HepG2 (cell line): ENCODE data around the gene PLPPR2. TPM values are rescaled to one million over a fixed set of nuclear protein-coding genes. Genes with fewer than 3 reads are reported as not detected.
A peak's percentile ranks its signal among the peaks of the same experiment; 100 is the strongest.

Source experiments
- ATAC-seq: fragments of 200-7000 bp; cut with Tn5 transposase; 3 replicates; pipeline ENCODE4 v1.9.1; 2020; ENCODE audit warnings: mild to moderate bottlenecking, moderate library complexity
- BruUV-seq: library from RNA; stranded (reverse); fragments of 400-500 nt; replicated peaks from 2 replicates; lab custom pipeline; 2021; lab: Mats Ljungman, UMichigan
- CTCF ChIA-PET: fragments of 300-600 bp; formaldehyde crosslinking; extraction: SDS; loops from one replicate; lab custom pipeline; 2021; ENCODE audit warnings: low total read pairs, inconsistent platforms, low intra/inter-chr PET ratio; lab: Yijun Ruan, JAX
- POLR2A ChIA-PET: fragments of 350-600 bp; sonication (Branson Sonifier 250); formaldehyde crosslinking; loops from one replicate; lab custom pipeline; 2020; ENCODE audit warnings: antibody characterized with exemption, inconsistent platforms; lab: Yijun Ruan, JAX
- DNase-seq: peaks from one replicate; pipeline ENCODE4 v3.0.0-alpha.2; 2015; ENCODE audit warnings: low spot score
- FAIRE-seq: peaks from 3 replicates; lab custom pipeline; 2011; peaks lifted over from hg19 to GRCh38; lab: Jason Lieb, UNC
- H2AFZ ChIP-seq: one replicate; pipeline ENCODE4 v1.6.1; 2011; ENCODE audit warnings: low read length, inconsistent platforms
- H3K27ac ChIP-seq: fragments of 300-600 bp; 3 replicates; pipeline ENCODE4 v1.8.0; 2011; ENCODE audit warnings: mixed run types, mild to moderate bottlenecking, mixed read lengths, low read length, inconsistent platforms; ENCODE audit not compliant: insufficient read depth; ENCODE audit errors: extremely low read length
- H3K27me3 ChIP-seq, 2 experiments: fragments of 200-600 bp in 1 of 2; 2 replicates in 1 of 2; 3 replicates in 1 of 2; pipeline versions ENCODE4 v1.6.0 to v1.8.0; 2011; ENCODE audit warnings: low read length in 2 of 2, mild to moderate bottlenecking in 2 of 2, moderate library complexity in 2 of 2, inconsistent platforms in 1 of 2; ENCODE audit not compliant: insufficient read depth in 2 of 2, control insufficient read depth in 1 of 2
- H3K36me3 ChIP-seq, 2 experiments: fragments of 200-600 bp in 1 of 2; replicated peaks in 1 of 2; 2 replicates in 1 of 2; 3 replicates in 1 of 2; pipeline versions ENCODE4 v1.5.1 to v1.8.0; 2011; ENCODE audit warnings: low read length in 2 of 2, inconsistent platforms in 1 of 2; ENCODE audit not compliant: insufficient read depth in 2 of 2, control insufficient read depth in 1 of 2
- H3K4me1 ChIP-seq: 2 replicates; pipeline ENCODE4 v1.5.1; 2012; ENCODE audit warnings: low read length, inconsistent platforms; ENCODE audit not compliant: insufficient read depth
- H3K4me2 ChIP-seq: 2 replicates; pipeline ENCODE4 v1.6.0; 2011; ENCODE audit warnings: low read depth, low read length, inconsistent platforms
- H3K4me3 ChIP-seq, 3 experiments: fragments of 200-600 bp in 1 of 3; sonication (generic), shearing (Covaris generic) in 1 of 3; replicated peaks in 1 of 3; 2 replicates each; pipeline ENCODE4 v1.5.1; 2011 to 2016; ENCODE audit warnings: low read length in 3 of 3, inconsistent platforms in 2 of 3, low read depth in 2 of 3, mild to moderate bottlenecking in 2 of 3, control low read depth in 1 of 3, mixed read lengths in 1 of 3; ENCODE audit not compliant: insufficient read depth in 1 of 3
- H3K79me2 ChIP-seq: one replicate; pipeline ENCODE4 v1.6.1; 2011; ENCODE audit warnings: low read length, inconsistent platforms; ENCODE audit not compliant: insufficient read depth
- H3K9ac ChIP-seq: 2 replicates; pipeline ENCODE4 v1.6.0; 2011; ENCODE audit warnings: mild to moderate bottlenecking, low read depth, low read length, inconsistent platforms; ENCODE audit not compliant: insufficient read depth
- H3K9me3 ChIP-seq: 2 replicates; pipeline ENCODE4 v1.5.1; 2012; ENCODE audit warnings: mild to moderate bottlenecking, low read length
- H4K20me1 ChIP-seq: 2 replicates; pipeline ENCODE4 v1.6.0; 2011; ENCODE audit warnings: inconsistent platforms, mild to moderate bottlenecking, low read length, moderate library complexity; ENCODE audit not compliant: insufficient read depth
- HNRNPLL ChIP-seq: fragments of 200-400 bp; formaldehyde crosslinking; IDR thresholded peaks from 2 replicates; pipeline ENCODE4 v1.6.1; 2017; ENCODE audit warnings: mild to moderate bottlenecking, low read depth, low read length; ENCODE audit not compliant: poor library complexity, severe bottlenecking
- MBD4 ChIP-seq: IDR thresholded peaks from 2 replicates; pipeline ENCODE4 v1.6.1; 2012; ENCODE audit warnings: low read length, inconsistent platforms, borderline replicate concordance
- NCOR1 ChIP-seq: fragments of 200-600 bp; sonication (generic); IDR thresholded peaks from 2 replicates; pipeline ENCODE4 v1.7.0; 2017; ENCODE audit warnings: antibody characterized with exemption, low read length, borderline replicate concordance
- PCBP1 ChIP-seq: fragments of 200-400 bp; formaldehyde crosslinking; IDR thresholded peaks from 2 replicates; pipeline ENCODE4 v1.6.1; 2017; ENCODE audit warnings: mild to moderate bottlenecking, low read depth, low read length, borderline replicate concordance
- ZBTB21 ChIP-seq: sonication (generic); formaldehyde crosslinking; IDR thresholded peaks from 2 replicates; pipeline ENCODE4 v1.4.0; 2020; ENCODE audit warnings: missing genetic modification reagents
- ZNF180 ChIP-seq: sonication (generic); formaldehyde crosslinking; IDR thresholded peaks from 2 replicates; pipeline ENCODE4 v1.4.0; 2020; ENCODE audit warnings: low read depth, missing genetic modification reagents, borderline replicate concordance
- ZNF432 ChIP-seq: sonication (generic); formaldehyde crosslinking; IDR thresholded peaks from 2 replicates; pipeline ENCODE4 v1.5.0; 2020; ENCODE audit warnings: missing genetic modification reagents, mild to moderate bottlenecking, borderline replicate concordance
- ZNF44 ChIP-seq: sonication (generic); formaldehyde crosslinking; IDR thresholded peaks from 2 replicates; pipeline ENCODE4 v1.5.1; 2020; ENCODE audit warnings: mild to moderate bottlenecking, missing genetic modification reagents
- ZNF598 ChIP-seq: sonication (generic); formaldehyde crosslinking; IDR thresholded peaks from 2 replicates; pipeline ENCODE4 v1.5.1; 2020; ENCODE audit warnings: mild to moderate bottlenecking, missing genetic modification reagents, borderline replicate concordance
- ZSCAN22 ChIP-seq: sonication (generic); formaldehyde crosslinking; IDR thresholded peaks from 2 replicates; pipeline ENCODE4 v1.4.0; 2020; ENCODE audit warnings: mild to moderate bottlenecking, missing genetic modification reagents
- WGBS: methylation state at CpG from one replicate; pipeline ENCODE4 v1.1.6; 2017; ENCODE audit warnings: low lambda C conversion rate; 5-methylcytosine and 5-hydroxymethylcytosine counted together
- in situ Hi-C: cut with HindIII; loops from 2 replicates; pipeline ENCODE4 v1.10.0; 2017; ENCODE audit warnings: low pct_unique_long_range_greater_than_20kb; ENCODE audit not compliant: extremely low pct_ligation_motif_present
- intact Hi-C: fragments of 100-400 bp; cut with micrococcal nuclease; formaldehyde crosslinking; loops from one replicate; pipeline ENCODE4 v1.10.0; 2022; ENCODE audit not compliant: unreplicated experiment
- polyA plus RNA-seq, 8 experiments: library from polyadenylated mRNA; depleted of rRNA in 3 of 8; stranded (reverse) in 7 of 8; unstranded in 1 of 8; fragments of >200 nt; fragmentation: Illumina TruSeq in 4 of 8; extraction: Trizol in 4 of 8; gene quantifications; 2 replicates each; pipeline versions ENCODE4 v1.2.1 to v1.2.3, GENCODE V29; 2011 to 2016; ENCODE audit warnings: low read depth in 4 of 8, missing spikeins in 1 of 8, mixed read lengths in 1 of 8; ENCODE audit not compliant: insufficient read depth in 1 of 8
- total RNA-seq, 5 experiments: library from RNA; depleted of rRNA; stranded (reverse); fragments of >200 nt; fragmentation: Illumina TruSeq; extraction: Trizol; gene quantifications; 2 replicates each; pipeline ENCODE4 v1.2.3, GENCODE V29; 2016; ENCODE audit warnings: low read depth in 1 of 5
- TF ChIP-seq, protein P1 (sequence below): sonication (generic); formaldehyde crosslinking; IDR thresholded peaks from 2 replicates; pipeline ENCODE4 v1.5.1; 2020; ENCODE audit warnings: missing genetic modification reagents, mild to moderate bottlenecking, borderline replicate concordance
- TF ChIP-seq, protein P2 (sequence below): IDR thresholded peaks from 2 replicates; pipeline ENCODE4 v1.4.0; 2020; ENCODE audit warnings: mild to moderate bottlenecking, missing genetic modification reagents
- TF ChIP-seq, protein P3 (sequence below): sonication (generic); formaldehyde crosslinking; IDR thresholded peaks from 2 replicates; pipeline ENCODE4 v1.4.0; 2020; ENCODE audit warnings: missing genetic modification reagents

Gene PLPPR2
- total and polyA plus RNA-seq, 2 of the 13 experiments (the other 11 are each of a cell fraction or from before 2014, with no cell fraction given): 1.5 to 2.1 TPM

DNA sequence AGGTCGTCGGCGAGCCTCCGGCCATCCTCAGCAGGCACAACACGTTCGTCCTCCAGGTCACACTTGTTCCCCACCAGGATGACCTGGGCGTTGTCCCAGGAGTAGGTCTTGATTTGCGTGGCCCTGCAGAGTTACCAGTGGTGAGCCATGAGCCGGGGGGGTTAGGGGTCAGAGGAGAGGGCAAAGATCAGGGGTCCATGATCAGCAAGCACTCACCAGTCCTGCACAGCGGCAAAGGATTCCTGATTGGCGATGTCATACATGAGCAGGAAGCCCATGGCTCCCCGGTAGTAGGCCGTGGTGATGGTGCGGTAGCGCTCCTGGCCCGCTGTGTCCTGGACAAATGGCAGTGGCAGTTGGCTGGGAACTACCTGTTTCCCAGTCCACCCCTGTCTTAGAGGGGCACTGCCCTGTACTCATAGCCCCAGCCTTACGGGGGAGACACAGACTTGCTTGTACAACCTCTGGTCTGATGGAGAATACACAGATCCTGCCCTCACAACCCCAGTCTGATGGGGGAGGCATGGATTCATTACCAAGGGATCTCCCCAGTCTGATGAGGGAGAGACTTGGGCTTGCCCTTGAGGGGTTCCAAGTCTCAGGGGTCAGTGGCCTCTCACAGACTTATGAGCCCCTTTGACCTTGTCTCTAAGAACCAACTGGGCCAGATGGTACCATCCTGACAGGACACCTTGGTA is 19.6 kb upstream of the PLPPR2 start (continued):
- TF ChIP-seq ZNF180 (CRISPR knock-in tag): no peak
- peak; percentile 96 for TF ChIP-seq ZSCAN22 (CRISPR knock-in tag)
- TF ChIP-seq NCOR1: no peak
- no peak for TF ChIP-seq HNRNPLL
- TF ChIP-seq MBD4: no peak
- TF ChIP-seq ZNF432 (CRISPR knock-in tag): no peak

DNA sequence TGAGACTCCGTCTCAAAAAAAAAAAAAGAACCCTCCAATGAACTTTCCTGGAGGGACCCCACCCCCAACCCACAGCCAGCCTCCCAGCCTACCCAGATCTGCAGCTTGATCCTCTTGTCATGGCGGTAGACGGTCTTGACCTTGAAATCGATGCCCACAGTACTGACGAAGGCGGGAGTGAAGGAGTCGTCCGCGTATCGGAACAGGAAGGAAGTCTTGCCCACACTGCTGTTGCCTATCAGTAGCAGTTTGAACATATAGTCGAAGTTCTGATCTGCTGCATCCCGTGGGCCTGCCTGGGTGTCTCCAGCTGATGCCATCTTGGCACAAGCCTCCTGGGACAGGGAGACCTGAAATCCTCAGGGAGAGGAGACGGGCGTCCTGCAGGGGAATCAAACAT is 18.2 kb upstream of the PLPPR2 start:
- Histone ChIP-seq H3K9me3 (no peaks in the 10 kb centered on the region), H3K79me2 (no peaks in the 10 kb centered on the region), H3K4me1 (peaks cover 22% of the 10 kb centered on the region), H3K27ac (no peak overlapping the region), H4K20me1 (no peaks in the 10 kb centered on the region), H3K36me3 (peaks cover 0 to 2% of the 10 kb centered on the region in 2 experiments; a peak in 1 of 5 replicates), H3K9ac (no peak overlapping the region), H3K27me3 (no peaks in the 10 kb centered on the region), H3K4me3 (no peak overlapping the region), H3K4me2 (no peak overlapping the region), H2AFZ (no peak overlapping the region)
- ATAC-seq (no peak), DNase-seq (no peak), FAIRE-seq (no peak)
- BruUV-seq: no TSS peak
- ChIA-PET POLR2A (interaction anchor here (1.3 kb wide), 1 partner anchor 9 kb away, joined by 4 read pairs; the partner anchor contains the start of genes CCDC159 and TMEM205), CTCF (no interaction called here)
- WGBS: 98% methylated on average over 12 of the region's 14 CpGs
- in situ Hi-C loops: no loop called here
- intact Hi-C loops: no loop called here
- TF ChIP-seq PCBP1: no peak
- TF ChIP-seq ZNF598 (CRISPR knock-in tag): no peak
- TF ChIP-seq, protein P1, sequence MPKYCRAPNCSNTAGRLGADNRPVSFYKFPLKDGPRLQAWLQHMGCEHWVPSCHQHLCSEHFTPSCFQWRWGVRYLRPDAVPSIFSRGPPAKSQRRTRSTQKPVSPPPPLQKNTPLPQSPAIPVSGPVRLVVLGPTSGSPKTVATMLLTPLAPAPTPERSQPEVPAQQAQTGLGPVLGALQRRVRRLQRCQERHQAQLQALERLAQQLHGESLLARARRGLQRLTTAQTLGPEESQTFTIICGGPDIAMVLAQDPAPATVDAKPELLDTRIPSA: no peak
- TF ChIP-seq ZNF44 (CRISPR knock-in tag): no peak
- TF ChIP-seq, protein P2, sequence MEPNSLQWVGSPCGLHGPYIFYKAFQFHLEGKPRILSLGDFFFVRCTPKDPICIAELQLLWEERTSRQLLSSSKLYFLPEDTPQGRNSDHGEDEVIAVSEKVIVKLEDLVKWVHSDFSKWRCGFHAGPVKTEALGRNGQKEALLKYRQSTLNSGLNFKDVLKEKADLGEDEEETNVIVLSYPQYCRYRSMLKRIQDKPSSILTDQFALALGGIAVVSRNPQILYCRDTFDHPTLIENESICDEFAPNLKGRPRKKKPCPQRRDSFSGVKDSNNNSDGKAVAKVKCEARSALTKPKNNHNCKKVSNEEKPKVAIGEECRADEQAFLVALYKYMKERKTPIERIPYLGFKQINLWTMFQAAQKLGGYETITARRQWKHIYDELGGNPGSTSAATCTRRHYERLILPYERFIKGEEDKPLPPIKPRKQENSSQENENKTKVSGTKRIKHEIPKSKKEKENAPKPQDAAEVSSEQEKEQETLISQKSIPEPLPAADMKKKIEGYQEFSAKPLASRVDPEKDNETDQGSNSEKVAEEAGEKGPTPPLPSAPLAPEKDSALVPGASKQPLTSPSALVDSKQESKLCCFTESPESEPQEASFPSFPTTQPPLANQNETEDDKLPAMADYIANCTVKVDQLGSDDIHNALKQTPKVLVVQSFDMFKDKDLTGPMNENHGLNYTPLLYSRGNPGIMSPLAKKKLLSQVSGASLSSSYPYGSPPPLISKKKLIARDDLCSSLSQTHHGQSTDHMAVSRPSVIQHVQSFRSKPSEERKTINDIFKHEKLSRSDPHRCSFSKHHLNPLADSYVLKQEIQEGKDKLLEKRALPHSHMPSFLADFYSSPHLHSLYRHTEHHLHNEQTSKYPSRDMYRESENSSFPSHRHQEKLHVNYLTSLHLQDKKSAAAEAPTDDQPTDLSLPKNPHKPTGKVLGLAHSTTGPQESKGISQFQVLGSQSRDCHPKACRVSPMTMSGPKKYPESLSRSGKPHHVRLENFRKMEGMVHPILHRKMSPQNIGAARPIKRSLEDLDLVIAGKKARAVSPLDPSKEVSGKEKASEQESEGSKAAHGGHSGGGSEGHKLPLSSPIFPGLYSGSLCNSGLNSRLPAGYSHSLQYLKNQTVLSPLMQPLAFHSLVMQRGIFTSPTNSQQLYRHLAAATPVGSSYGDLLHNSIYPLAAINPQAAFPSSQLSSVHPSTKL (CRISPR knock-in tag): no peak
- TF ChIP-seq ZBTB21 (CRISPR knock-in tag): no peak
- TF ChIP-seq, protein P3, sequence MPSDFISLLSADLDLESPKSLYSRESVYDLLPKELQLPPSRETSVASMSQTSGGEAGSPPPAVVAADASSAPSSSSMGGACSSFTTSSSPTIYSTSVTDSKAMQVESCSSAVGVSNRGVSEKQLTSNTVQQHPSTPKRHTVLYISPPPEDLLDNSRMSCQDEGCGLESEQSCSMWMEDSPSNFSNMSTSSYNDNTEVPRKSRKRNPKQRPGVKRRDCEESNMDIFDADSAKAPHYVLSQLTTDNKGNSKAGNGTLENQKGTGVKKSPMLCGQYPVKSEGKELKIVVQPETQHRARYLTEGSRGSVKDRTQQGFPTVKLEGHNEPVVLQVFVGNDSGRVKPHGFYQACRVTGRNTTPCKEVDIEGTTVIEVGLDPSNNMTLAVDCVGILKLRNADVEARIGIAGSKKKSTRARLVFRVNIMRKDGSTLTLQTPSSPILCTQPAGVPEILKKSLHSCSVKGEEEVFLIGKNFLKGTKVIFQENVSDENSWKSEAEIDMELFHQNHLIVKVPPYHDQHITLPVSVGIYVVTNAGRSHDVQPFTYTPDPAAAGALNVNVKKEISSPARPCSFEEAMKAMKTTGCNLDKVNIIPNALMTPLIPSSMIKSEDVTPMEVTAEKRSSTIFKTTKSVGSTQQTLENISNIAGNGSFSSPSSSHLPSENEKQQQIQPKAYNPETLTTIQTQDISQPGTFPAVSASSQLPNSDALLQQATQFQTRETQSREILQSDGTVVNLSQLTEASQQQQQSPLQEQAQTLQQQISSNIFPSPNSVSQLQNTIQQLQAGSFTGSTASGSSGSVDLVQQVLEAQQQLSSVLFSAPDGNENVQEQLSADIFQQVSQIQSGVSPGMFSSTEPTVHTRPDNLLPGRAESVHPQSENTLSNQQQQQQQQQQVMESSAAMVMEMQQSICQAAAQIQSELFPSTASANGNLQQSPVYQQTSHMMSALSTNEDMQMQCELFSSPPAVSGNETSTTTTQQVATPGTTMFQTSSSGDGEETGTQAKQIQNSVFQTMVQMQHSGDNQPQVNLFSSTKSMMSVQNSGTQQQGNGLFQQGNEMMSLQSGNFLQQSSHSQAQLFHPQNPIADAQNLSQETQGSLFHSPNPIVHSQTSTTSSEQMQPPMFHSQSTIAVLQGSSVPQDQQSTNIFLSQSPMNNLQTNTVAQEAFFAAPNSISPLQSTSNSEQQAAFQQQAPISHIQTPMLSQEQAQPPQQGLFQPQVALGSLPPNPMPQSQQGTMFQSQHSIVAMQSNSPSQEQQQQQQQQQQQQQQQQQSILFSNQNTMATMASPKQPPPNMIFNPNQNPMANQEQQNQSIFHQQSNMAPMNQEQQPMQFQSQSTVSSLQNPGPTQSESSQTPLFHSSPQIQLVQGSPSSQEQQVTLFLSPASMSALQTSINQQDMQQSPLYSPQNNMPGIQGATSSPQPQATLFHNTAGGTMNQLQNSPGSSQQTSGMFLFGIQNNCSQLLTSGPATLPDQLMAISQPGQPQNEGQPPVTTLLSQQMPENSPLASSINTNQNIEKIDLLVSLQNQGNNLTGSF: no peak
